ENCODE results near the gene STK40. TPM values are rescaled to one million over a fixed set of nuclear protein-coding genes. Genes with fewer than 3 reads are reported as not detected.

The STK40 gene
- total and polyA plus RNA-seq, 9 of the 15 experiments (the other 6 are each of a cell fraction or from before 2014, with no cell fraction given): 0.69 to 94.3 (median 39.1) TPM

DNA sequence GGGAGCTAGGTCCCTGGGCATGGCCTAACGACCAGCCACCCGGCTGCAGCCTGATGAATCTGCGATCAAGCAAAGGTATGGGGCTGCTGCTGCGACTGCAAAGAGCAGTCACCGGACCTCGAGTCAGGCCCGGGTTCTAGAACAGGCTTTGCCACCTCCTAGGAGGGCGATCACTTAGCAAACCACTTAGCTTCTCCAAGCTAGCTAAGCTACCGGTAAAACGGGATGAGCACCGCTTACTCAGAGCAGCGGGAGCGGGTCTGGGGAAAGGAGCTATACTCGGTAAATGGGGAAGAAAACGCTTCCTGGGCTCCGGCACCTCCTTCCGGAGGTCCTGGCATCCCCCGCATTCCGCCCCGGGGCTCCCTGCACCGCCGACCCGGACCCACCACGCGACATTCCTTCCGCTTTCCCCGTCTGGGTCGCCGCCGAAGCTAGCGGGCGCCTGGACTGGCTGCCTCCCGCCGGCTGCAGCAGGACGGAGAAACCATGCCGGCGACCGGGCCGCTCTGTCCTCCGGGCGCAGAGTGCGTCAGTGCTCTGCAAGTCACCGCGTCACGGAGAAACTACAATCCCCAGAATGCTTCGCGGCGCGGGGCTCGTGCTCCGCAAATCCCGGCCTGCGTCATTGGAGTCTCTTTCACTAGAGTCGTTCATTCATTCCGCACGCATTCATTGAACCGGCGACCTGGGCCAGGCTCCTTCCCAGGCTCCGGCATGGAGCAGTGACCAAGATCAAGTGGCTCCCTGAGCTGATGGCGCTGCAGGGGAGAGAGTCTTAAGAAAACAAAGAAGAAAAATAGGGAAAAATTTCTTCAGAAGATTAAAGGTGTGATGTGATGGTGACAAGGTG is 11.9 kb upstream of the STK40 start, which contains the start of gene LSM10 (continued):
- TF ChIP-seq, protein P1, sequence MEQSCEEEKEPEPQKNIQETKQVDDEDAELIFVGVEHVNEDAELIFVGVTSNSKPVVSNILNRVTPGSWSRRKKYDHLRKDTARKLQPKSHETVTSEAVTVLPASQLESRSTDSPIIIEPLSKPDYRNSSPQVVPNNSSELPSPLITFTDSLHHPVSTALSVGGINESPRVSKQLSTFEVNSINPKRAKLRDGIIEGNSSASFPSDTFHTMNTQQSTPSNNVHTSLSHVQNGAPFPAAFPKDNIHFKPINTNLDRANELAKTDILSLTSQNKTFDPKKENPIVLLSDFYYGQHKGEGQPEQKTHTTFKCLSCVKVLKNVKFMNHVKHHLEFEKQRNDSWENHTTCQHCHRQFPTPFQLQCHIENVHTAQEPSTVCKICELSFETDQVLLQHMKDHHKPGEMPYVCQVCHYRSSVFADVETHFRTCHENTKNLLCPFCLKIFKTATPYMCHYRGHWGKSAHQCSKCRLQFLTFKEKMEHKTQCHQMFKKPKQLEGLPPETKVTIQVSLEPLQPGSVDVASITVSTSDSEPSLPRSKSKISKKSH (CRISPR knock-in tag; IDR thresholded peaks at IDR 0.05): no peak
- TF ChIP-seq MCM2 (IDR thresholded peaks at IDR 0.05; ENCODE audit: low read depth): no peak
- TF ChIP-seq, protein P2, sequence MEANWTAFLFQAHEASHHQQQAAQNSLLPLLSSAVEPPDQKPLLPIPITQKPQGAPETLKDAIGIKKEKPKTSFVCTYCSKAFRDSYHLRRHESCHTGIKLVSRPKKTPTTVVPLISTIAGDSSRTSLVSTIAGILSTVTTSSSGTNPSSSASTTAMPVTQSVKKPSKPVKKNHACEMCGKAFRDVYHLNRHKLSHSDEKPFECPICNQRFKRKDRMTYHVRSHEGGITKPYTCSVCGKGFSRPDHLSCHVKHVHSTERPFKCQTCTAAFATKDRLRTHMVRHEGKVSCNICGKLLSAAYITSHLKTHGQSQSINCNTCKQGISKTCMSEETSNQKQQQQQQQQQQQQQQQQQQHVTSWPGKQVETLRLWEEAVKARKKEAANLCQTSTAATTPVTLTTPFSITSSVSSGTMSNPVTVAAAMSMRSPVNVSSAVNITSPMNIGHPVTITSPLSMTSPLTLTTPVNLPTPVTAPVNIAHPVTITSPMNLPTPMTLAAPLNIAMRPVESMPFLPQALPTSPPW (CRISPR knock-in tag; IDR thresholded peaks at IDR 0.05): peak; percentile 38; the same call in 1 of the 2 replicates
- TF ChIP-seq, protein P3, sequence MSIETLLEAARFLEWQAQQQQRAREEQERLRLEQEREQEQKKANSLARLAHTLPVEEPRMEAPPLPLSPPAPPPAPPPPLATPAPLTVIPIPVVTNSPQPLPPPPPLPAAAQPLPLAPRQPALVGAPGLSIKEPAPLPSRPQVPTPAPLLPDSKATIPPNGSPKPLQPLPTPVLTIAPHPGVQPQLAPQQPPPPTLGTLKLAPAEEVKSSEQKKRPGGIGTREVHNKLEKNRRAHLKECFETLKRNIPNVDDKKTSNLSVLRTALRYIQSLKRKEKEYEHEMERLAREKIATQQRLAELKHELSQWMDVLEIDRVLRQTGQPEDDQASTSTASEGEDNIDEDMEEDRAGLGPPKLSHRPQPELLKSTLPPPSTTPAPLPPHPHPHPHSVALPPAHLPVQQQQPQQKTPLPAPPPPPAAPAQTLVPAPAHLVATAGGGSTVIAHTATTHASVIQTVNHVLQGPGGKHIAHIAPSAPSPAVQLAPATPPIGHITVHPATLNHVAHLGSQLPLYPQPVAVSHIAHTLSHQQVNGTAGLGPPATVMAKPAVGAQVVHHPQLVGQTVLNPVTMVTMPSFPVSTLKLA (conservative IDR thresholded peaks at IDR 0.05): peak; percentile 92 to 96
- TF ChIP-seq HDAC2 (IDR thresholded peaks at IDR 0.05): 0 out of 2 replicates have a peak, but pooled peaks have one; percentile 39
- TF ChIP-seq SIX5 (IDR thresholded peaks at IDR 0.05; ENCODE audit: borderline replicate concordance in 1 of 2, insufficient read depth in 1 of 2, low read depth in 1 of 2, low read length in 2 of 2): peak; percentile 82; a peak in 3 of 4 replicates
- peak; percentile 63 for TF ChIP-seq ATF1 (CRISPR knock-in tag; IDR thresholded peaks at IDR 0.05)
- peak; percentile 96 for TF ChIP-seq ATF1 (tag; IDR thresholded peaks at IDR 0.05)
- no peak for TF ChIP-seq NFXL1 (CRISPR knock-in tag; IDR thresholded peaks at IDR 0.05)
- peak; percentile 40 for TF ChIP-seq DPF2 (IDR thresholded peaks at IDR 0.05)
- TF ChIP-seq NCOA2 (IDR thresholded peaks at IDR 0.05; ENCODE audit: partially characterized antibody in 2 of 2): no peak
- peak; percentile 91 for TF ChIP-seq CREB1 (IDR thresholded peaks at IDR 0.05)
- peak; percentile 94 for TF ChIP-seq CREB1 (CRISPR knock-in tag; IDR thresholded peaks at IDR 0.05)
- peak; percentile 78 for TF ChIP-seq GABPA (tag; conservative IDR thresholded peaks at IDR 0.05; ENCODE audit: low read depth)
- no peak; the same call in 1 of the 2 replicates for TF ChIP-seq ZFP30 (CRISPR knock-in tag; IDR thresholded peaks at IDR 0.05; ENCODE audit: borderline replicate concordance)
- TF ChIP-seq, protein P4, sequence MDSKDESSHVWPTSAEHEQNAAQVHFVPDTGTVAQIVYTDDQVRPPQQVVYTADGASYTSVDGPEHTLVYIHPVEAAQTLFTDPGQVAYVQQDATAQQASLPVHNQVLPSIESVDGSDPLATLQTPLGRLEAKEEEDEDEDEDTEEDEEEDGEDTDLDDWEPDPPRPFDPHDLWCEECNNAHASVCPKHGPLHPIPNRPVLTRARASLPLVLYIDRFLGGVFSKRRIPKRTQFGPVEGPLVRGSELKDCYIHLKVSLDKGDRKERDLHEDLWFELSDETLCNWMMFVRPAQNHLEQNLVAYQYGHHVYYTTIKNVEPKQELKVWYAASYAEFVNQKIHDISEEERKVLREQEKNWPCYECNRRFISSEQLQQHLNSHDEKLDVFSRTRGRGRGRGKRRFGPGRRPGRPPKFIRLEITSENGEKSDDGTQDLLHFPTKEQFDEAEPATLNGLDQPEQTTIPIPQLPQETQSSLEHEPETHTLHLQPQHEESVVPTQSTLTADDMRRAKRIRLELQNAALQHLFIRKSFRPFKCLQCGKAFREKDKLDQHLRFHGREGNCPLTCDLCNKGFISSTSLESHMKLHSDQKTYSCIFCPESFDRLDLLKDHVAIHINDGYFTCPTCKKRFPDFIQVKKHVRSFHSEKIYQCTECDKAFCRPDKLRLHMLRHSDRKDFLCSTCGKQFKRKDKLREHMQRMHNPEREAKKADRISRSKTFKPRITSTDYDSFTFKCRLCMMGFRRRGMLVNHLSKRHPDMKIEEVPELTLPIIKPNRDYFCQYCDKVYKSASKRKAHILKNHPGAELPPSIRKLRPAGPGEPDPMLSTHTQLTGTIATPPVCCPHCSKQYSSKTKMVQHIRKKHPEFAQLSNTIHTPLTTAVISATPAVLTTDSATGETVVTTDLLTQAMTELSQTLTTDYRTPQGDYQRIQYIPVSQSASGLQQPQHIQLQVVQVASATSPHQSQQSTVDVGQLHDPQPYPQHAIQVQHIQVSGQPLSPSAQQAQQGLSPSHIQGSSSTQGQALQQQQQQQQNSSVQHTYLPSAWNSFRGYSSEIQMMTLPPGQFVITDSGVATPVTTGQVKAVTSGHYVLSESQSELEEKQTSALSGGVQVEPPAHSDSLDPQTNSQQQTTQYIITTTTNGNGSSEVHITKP (IDR thresholded peaks at IDR 0.05; ENCODE audit: partially characterized antibody): peak; percentile 44
- TF ChIP-seq L3MBTL2 (IDR thresholded peaks at IDR 0.05): peak; percentile 70
- TF ChIP-seq PHF20 (IDR thresholded peaks at IDR 0.05; ENCODE audit: partially characterized antibody): peak; percentile 68
